ENCODE measurements around the gene RSU1. TPM values are rescaled to one million over a fixed set of nuclear protein-coding genes. Genes with fewer than 3 reads are reported as not detected.

Gene RSU1
- total and polyA plus RNA-seq, 10 of the 15 experiments (the other 5 are each of a cell fraction or from before 2014, with no cell fraction given) = 49.2 to 139 (median 81.3) TPM

DNA sequence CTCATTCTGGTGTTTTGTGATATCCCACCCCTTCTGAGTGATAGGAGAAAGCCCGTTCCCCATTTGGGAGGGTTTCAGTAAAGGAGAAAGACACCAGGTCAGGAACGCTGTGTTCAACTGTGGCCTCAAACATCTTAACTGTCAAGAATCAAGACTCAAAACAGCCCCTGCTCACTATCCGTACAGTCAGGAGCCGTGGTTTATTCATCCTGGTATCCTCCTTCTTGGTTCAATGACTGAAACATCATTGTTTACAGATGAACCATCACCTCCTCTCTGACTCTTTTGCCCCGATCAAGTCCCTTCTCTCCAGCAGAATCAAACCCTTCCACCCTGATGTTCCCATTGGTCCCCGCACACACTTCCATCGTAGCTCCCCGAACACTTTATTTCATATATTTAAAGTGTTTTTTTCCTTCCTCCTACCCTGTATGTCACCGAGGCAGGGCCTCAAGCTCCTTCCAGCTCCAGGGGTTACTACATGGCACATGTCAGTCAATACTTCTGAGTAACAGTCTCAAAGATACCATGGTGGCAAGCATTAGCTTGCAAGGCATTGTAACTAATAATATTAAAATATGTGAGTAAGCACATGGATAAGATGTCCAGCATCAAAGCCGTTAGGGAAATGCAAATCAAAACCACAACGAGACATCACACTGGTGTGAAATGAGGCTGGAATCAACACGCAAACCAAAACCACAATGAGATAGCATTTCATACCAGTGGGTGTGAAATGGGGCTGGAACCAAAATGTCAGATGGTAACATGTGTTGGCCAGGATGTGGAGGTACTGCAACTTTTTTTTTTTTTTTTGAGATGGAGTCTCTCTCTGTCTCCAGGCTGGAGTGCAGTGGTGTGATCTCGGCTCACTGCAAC, 170.8 kb downstream of the RSU1 start (continued):
- TF ChIP-seq, protein P1, sequence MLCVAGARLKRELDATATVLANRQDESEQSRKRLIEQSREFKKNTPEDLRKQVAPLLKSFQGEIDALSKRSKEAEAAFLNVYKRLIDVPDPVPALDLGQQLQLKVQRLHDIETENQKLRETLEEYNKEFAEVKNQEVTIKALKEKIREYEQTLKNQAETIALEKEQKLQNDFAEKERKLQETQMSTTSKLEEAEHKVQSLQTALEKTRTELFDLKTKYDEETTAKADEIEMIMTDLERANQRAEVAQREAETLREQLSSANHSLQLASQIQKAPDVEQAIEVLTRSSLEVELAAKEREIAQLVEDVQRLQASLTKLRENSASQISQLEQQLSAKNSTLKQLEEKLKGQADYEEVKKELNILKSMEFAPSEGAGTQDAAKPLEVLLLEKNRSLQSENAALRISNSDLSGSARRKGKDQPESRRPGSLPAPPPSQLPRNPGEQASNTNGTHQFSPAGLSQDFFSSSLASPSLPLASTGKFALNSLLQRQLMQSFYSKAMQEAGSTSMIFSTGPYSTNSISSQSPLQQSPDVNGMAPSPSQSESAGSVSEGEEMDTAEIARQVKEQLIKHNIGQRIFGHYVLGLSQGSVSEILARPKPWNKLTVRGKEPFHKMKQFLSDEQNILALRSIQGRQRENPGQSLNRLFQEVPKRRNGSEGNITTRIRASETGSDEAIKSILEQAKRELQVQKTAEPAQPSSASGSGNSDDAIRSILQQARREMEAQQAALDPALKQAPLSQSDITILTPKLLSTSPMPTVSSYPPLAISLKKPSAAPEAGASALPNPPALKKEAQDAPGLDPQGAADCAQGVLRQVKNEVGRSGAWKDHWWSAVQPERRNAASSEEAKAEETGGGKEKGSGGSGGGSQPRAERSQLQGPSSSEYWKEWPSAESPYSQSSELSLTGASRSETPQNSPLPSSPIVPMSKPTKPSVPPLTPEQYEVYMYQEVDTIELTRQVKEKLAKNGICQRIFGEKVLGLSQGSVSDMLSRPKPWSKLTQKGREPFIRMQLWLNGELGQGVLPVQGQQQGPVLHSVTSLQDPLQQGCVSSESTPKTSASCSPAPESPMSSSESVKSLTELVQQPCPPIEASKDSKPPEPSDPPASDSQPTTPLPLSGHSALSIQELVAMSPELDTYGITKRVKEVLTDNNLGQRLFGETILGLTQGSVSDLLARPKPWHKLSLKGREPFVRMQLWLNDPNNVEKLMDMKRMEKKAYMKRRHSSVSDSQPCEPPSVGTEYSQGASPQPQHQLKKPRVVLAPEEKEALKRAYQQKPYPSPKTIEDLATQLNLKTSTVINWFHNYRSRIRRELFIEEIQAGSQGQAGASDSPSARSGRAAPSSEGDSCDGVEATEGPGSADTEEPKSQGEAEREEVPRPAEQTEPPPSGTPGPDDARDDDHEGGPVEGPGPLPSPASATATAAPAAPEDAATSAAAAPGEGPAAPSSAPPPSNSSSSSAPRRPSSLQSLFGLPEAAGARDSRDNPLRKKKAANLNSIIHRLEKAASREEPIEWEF (IDR thresholded peaks at IDR 0.05; ENCODE audit: insufficient replicate concordance, low read depth, low read length) = no peak
- TF ChIP-seq IKZF1 (conservative IDR thresholded peaks at IDR 0.05) (peak; percentile 29; the same call in 1 of the 2 replicates), EGR1 (IDR thresholded peaks at IDR 0.05; ENCODE audit: borderline replicate concordance in 1 of 2, low read depth in 2 of 2, low read length in 2 of 2) (no peak), NFIC (IDR thresholded peaks at IDR 0.05; ENCODE audit: low read depth, low read length) (no peak), ZNF207 (IDR thresholded peaks at IDR 0.05; ENCODE audit: borderline replicate concordance) (no peak), SREBF2 (IDR thresholded peaks at IDR 0.05; ENCODE audit: low read length) (no peak), SMAD5 (IDR thresholded peaks at IDR 0.05; ENCODE audit: low read depth) (no peak)
- TF ChIP-seq, protein P2, sequence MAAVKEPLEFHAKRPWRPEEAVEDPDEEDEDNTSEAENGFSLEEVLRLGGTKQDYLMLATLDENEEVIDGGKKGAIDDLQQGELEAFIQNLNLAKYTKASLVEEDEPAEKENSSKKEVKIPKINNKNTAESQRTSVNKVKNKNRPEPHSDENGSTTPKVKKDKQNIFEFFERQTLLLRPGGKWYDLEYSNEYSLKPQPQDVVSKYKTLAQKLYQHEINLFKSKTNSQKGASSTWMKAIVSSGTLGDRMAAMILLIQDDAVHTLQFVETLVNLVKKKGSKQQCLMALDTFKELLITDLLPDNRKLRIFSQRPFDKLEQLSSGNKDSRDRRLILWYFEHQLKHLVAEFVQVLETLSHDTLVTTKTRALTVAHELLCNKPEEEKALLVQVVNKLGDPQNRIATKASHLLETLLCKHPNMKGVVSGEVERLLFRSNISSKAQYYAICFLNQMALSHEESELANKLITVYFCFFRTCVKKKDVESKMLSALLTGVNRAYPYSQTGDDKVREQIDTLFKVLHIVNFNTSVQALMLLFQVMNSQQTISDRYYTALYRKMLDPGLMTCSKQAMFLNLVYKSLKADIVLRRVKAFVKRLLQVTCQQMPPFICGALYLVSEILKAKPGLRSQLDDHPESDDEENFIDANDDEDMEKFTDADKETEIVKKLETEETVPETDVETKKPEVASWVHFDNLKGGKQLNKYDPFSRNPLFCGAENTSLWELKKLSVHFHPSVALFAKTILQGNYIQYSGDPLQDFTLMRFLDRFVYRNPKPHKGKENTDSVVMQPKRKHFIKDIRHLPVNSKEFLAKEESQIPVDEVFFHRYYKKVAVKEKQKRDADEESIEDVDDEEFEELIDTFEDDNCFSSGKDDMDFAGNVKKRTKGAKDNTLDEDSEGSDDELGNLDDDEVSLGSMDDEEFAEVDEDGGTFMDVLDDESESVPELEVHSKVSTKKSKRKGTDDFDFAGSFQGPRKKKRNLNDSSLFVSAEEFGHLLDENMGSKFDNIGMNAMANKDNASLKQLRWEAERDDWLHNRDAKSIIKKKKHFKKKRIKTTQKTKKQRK (IDR thresholded peaks at IDR 0.05; ENCODE audit: low read depth, low read length) = no peak
- TF ChIP-seq, protein P3, sequence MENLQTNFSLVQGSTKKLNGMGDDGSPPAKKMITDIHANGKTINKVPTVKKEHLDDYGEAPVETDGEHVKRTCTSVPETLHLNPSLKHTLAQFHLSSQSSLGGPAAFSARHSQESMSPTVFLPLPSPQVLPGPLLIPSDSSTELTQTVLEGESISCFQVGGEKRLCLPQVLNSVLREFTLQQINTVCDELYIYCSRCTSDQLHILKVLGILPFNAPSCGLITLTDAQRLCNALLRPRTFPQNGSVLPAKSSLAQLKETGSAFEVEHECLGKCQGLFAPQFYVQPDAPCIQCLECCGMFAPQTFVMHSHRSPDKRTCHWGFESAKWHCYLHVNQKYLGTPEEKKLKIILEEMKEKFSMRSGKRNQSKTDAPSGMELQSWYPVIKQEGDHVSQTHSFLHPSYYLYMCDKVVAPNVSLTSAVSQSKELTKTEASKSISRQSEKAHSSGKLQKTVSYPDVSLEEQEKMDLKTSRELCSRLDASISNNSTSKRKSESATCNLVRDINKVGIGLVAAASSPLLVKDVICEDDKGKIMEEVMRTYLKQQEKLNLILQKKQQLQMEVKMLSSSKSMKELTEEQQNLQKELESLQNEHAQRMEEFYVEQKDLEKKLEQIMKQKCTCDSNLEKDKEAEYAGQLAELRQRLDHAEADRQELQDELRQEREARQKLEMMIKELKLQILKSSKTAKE (IDR thresholded peaks at IDR 0.05; ENCODE audit: low read depth, poor library complexity, severe bottlenecking) = no peak
- TF ChIP-seq, protein P4, sequence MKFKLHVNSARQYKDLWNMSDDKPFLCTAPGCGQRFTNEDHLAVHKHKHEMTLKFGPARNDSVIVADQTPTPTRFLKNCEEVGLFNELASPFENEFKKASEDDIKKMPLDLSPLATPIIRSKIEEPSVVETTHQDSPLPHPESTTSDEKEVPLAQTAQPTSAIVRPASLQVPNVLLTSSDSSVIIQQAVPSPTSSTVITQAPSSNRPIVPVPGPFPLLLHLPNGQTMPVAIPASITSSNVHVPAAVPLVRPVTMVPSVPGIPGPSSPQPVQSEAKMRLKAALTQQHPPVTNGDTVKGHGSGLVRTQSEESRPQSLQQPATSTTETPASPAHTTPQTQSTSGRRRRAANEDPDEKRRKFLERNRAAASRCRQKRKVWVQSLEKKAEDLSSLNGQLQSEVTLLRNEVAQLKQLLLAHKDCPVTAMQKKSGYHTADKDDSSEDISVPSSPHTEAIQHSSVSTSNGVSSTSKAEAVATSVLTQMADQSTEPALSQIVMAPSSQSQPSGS (IDR thresholded peaks at IDR 0.05; ENCODE audit: low read length) = no peak; the same call in 1 of the 2 replicates
